Measurements from ENCODE around the gene HMGXB3. TPM values are rescaled to one million over a fixed set of nuclear protein-coding genes. Genes with fewer than 3 reads are reported as not detected.

HMGXB3 gene
- total RNA-seq, 1 experiment from 2014 or later, result 43.8 TPM

- no peak for TF ChIP-seq CTCF (IDR thresholded peaks at IDR 0.05; ENCODE audit: insufficient read depth in 1 of 2, low read depth in 1 of 2, low read length in 1 of 2, severe bottlenecking in 1 of 2, unreplicated experiment in 1 of 2)
- Histone ChIP-seq H3K36me3 (ENCODE audit: control insufficient read depth, insufficient read depth, low read length) (no peaks in the 10 kb centered on the region), H3K9me3 (no peaks in the 10 kb centered on the region), H3K4me3 (ENCODE audit: low read depth, low read length) (no peak overlapping the region), H3K4me1 (no peaks in the 10 kb centered on the region), H3K27me3 (replicated peaks; ENCODE audit: control insufficient read depth, insufficient read depth, low read length) (no peaks in the 10 kb centered on the region)
- ChIA-PET POLR2A (no interaction called here), CTCF (no interaction called here)
- Mint-ChIP-seq H3K4me3 (ENCODE audit: unreplicated experiment) (no peak overlapping the region), H3K4me1 (ENCODE audit: low read depth, unreplicated experiment) (peaks cover 5% of the 10 kb centered on the region), H3K27me3 (ENCODE audit: insufficient read depth, unreplicated experiment) (no peaks in the 10 kb centered on the region), H3K27ac (ENCODE audit: unreplicated experiment) (no peak overlapping the region), H3K9me3 (ENCODE audit: unreplicated experiment) (no peaks in the 10 kb centered on the region), H3K36me3 (ENCODE audit: insufficient read depth, unreplicated experiment) (no peaks in the 10 kb centered on the region)
- DNase-seq, result peak in 1 of 2 experiments; percentile 16
- intact Hi-C loops (cut with micrococcal nuclease; ENCODE audit: unreplicated experiment), result no loop called here
- BruUV-seq (replicated peaks), result no TSS peak
Observed at GRCh38 chr5:150077996-150078801, 77.7 kb downstream of the HMGXB3 start.

GRCh38 chr5:150078802-150079689 lies 78.5 kb downstream of the HMGXB3 start:
- Histone ChIP-seq H3K27me3 (replicated peaks; ENCODE audit: control insufficient read depth, insufficient read depth, low read length) (no peaks in the 10 kb centered on the region), H3K4me3 (ENCODE audit: low read depth, low read length) (no peak overlapping the region), H3K9me3 (no peaks in the 10 kb centered on the region), H3K4me1 (no peaks in the 10 kb centered on the region), H3K36me3 (ENCODE audit: control insufficient read depth, insufficient read depth, low read length) (no peaks in the 10 kb centered on the region)
- no TSS peak for BruUV-seq (replicated peaks)
- Mint-ChIP-seq H3K27ac (ENCODE audit: unreplicated experiment) (no peak overlapping the region), H3K4me3 (ENCODE audit: unreplicated experiment) (no peak overlapping the region), H3K36me3 (ENCODE audit: insufficient read depth, unreplicated experiment) (no peaks in the 10 kb centered on the region), H3K4me1 (ENCODE audit: low read depth, unreplicated experiment) (peaks cover 5% of the 10 kb centered on the region), H3K9me3 (ENCODE audit: unreplicated experiment) (no peaks in the 10 kb centered on the region), H3K27me3 (ENCODE audit: insufficient read depth, unreplicated experiment) (no peaks in the 10 kb centered on the region)
- POLR2A ChIA-PET, result no interaction called here
- intact Hi-C loops (cut with micrococcal nuclease; ENCODE audit: unreplicated experiment), result no loop called here
- DNase-seq, result peak in 1 of 2 experiments; percentile 18
- TF ChIP-seq CTCF (IDR thresholded peaks at IDR 0.05; ENCODE audit: insufficient read depth in 1 of 2, low read depth in 1 of 2, low read length in 1 of 2, severe bottlenecking in 1 of 2, unreplicated experiment in 1 of 2), result no peak
- CTCF ChIA-PET, result no interaction called here

- ChIA-PET POLR2A (no interaction called here), CTCF (no interaction called here)
- no peak overlapping the region for H3K4me3 Mint-ChIP-seq (ENCODE audit: unreplicated experiment)
- peaks cover 5% of the 10 kb centered on the region for H3K4me1 Mint-ChIP-seq (ENCODE audit: low read depth, unreplicated experiment)
- no peaks in the 10 kb centered on the region for H3K4me1 ChIP-seq
- no peak for DNase-seq
- no peak overlapping the region for H3K4me3 ChIP-seq (ENCODE audit: low read depth, low read length)
- intact Hi-C loops (cut with micrococcal nuclease; ENCODE audit: unreplicated experiment), result no loop called here
- no peaks in the 10 kb centered on the region for H3K27me3 ChIP-seq (replicated peaks; ENCODE audit: control insufficient read depth, insufficient read depth, low read length)
- H3K9me3 Mint-ChIP-seq (ENCODE audit: unreplicated experiment), result no peaks in the 10 kb centered on the region
- no TSS peak for BruUV-seq (replicated peaks)
- H3K36me3 Mint-ChIP-seq (ENCODE audit: insufficient read depth, unreplicated experiment), result no peaks in the 10 kb centered on the region
- no peak for TF ChIP-seq CTCF (IDR thresholded peaks at IDR 0.05; ENCODE audit: insufficient read depth in 1 of 2, low read depth in 1 of 2, low read length in 1 of 2, severe bottlenecking in 1 of 2, unreplicated experiment in 1 of 2)
- H3K36me3 ChIP-seq (ENCODE audit: control insufficient read depth, insufficient read depth, low read length), result no peaks in the 10 kb centered on the region
- H3K27me3 Mint-ChIP-seq (ENCODE audit: insufficient read depth, unreplicated experiment), result no peaks in the 10 kb centered on the region
- no peak overlapping the region for H3K27ac Mint-ChIP-seq (ENCODE audit: unreplicated experiment)
- no peaks in the 10 kb centered on the region for H3K9me3 ChIP-seq
Observed at GRCh38 chr5:150079909-150080461, 79.4 kb downstream of the HMGXB3 start.
